A549 (cell line): ENCODE data around the gene DTNA. TPM values are rescaled to one million over a fixed set of nuclear protein-coding genes. Genes with fewer than 3 reads are reported as not detected.

Source experiments
- ATAC-seq, 2 experiments: fragments of 200-7000 bp in 1 of 2; fragments of >200 bp in 1 of 2; cut with Nextera tagmentation in 1 of 2; cut with Tn5 transposase in 1 of 2; 3 replicates each; pipeline versions ENCODE4 v1.8.0 to v1.9.1; 2018 to 2020; ENCODE audit warnings: mild to moderate bottlenecking in 1 of 2, moderate library complexity in 1 of 2
- CTCF ChIA-PET: fragments of 300-600 bp; sonication (Branson Sonifier 250); formaldehyde crosslinking; extraction: SDS; loops from one replicate; lab custom pipeline; 2021; ENCODE audit warnings: antibody characterized with exemption, inconsistent platforms; lab: Yijun Ruan, JAX
- POLR2A ChIA-PET: fragments of 350-600 bp; formaldehyde crosslinking; extraction: SDS; loops from one replicate; lab custom pipeline; 2021; ENCODE audit warnings: antibody characterized with exemption, inconsistent platforms; lab: Yijun Ruan, JAX
- DNase-seq, 2 experiments: peaks; one replicate each; pipeline versions ENCODE4 v3.0.0 to v3.0.0-alpha.2; 2011 to 2016; ENCODE audit warnings: low read depth in 1 of 2, low spot score in 1 of 2
- FAIRE-seq: peaks from 2 replicates; lab custom pipeline; 2011; peaks lifted over from hg19 to GRCh38; lab: Jason Lieb, UNC
- H3K27ac ChIP-seq, 2 experiments: fragments of >200 bp; sonication (Bioruptor Twin); formaldehyde crosslinking; 3 replicates each; pipeline ENCODE4 v1.5.1; 2016 to 2017
- H3K4me1 ChIP-seq: fragments of >200 bp; sonication (Bioruptor Twin); formaldehyde crosslinking; 3 replicates; pipeline ENCODE4 v1.6.1; 2016
- H3K4me2 ChIP-seq: fragments of >200 bp; sonication (Bioruptor Twin); formaldehyde crosslinking; 3 replicates; pipeline ENCODE4 v1.6.1; 2016
- H3K4me3 ChIP-seq: fragments of >200 bp; sonication (Bioruptor Twin); formaldehyde crosslinking; 3 replicates; pipeline ENCODE4 v1.5.1; 2016
- H3K9me3 ChIP-seq: fragments of >200 bp; sonication (Bioruptor Twin); formaldehyde crosslinking; 3 replicates; pipeline ENCODE4 v1.6.1; 2016
- BHLHE40 ChIP-seq: IDR thresholded peaks from 2 replicates; pipeline ENCODE4 v1.6.1; 2012; ENCODE audit warnings: low read depth, low read length, inconsistent platforms
- CBX8 ChIP-seq: fragments of 200-600 bp; sonication (generic); IDR thresholded peaks from 2 replicates; pipeline ENCODE4 v1.6.1; 2016
- CEBPB ChIP-seq, 2 experiments: fragments of >200 bp in 1 of 2; sonication (Bioruptor Twin) in 1 of 2; formaldehyde crosslinking in 1 of 2; IDR thresholded peaks; 2 replicates each; pipeline ENCODE4 v1.6.1; 2012 to 2016
- CHD2 ChIP-seq: fragments of 150-350 bp; IDR thresholded peaks from 2 replicates; pipeline ENCODE4 v1.6.1; 2014; ENCODE audit warnings: low read length; ENCODE audit not compliant: partially characterized antibody
- CHD4 ChIP-seq: fragments of 200-600 bp; sonication (generic); IDR thresholded peaks from 2 replicates; pipeline ENCODE4 v1.6.1; 2016; ENCODE audit warnings: antibody characterized with exemption, mild to moderate bottlenecking, borderline replicate concordance
- EHMT2 ChIP-seq: fragments of 200-600 bp; sonication (generic); IDR thresholded peaks from 2 replicates; pipeline ENCODE4 v1.6.1; 2016; ENCODE audit warnings: antibody characterized with exemption, low read depth, mild to moderate bottlenecking, moderate library complexity
- EP300 ChIP-seq, 2 experiments: fragments of >200 bp; sonication (Bioruptor Twin); formaldehyde crosslinking; IDR thresholded peaks; 2 replicates in 1 of 2; 3 replicates in 1 of 2; pipeline ENCODE4 v1.6.1; 2016 to 2017
- GATA3 ChIP-seq: IDR thresholded peaks from 2 replicates; pipeline ENCODE4 v1.6.1; 2012; ENCODE audit warnings: borderline replicate concordance
- HEYL ChIP-seq: fragments of 250-450 bp; sonication (Bioruptor Pico); IDR thresholded peaks from 2 replicates; pipeline ENCODE4 v1.8.0; 2021; ENCODE audit warnings: mild to moderate bottlenecking, moderate library complexity
- HOXA7 ChIP-seq: fragments of 250-450 bp; sonication (Bioruptor Pico); IDR thresholded peaks from 2 replicates; pipeline ENCODE4 v1.5.0; 2020; ENCODE audit warnings: mild to moderate bottlenecking, moderate library complexity
- HOXB13 ChIP-seq: fragments of 250-450 bp; sonication (Bioruptor Pico); IDR thresholded peaks from 2 replicates; pipeline ENCODE4 v1.5.0; 2020; ENCODE audit warnings: low read depth, mild to moderate bottlenecking, moderate library complexity
- NFE2L2 ChIP-seq: fragments of 150-350 bp; conservative IDR thresholded peaks from 2 replicates; pipeline ENCODE4 v1.6.1; 2014; ENCODE audit warnings: low read length
- PHF8 ChIP-seq: fragments of 200-600 bp; sonication (generic); IDR thresholded peaks from 2 replicates; pipeline ENCODE4 v1.6.1; 2016; ENCODE audit warnings: low read depth, mild to moderate bottlenecking, antibody characterized with exemption, moderate library complexity, borderline replicate concordance
- POLR2A ChIP-seq: IDR thresholded peaks from 2 replicates; pipeline ENCODE4 v1.6.1; 2012; ENCODE audit warnings: mild to moderate bottlenecking, low read length
- POLR2AphosphoS2 ChIP-seq: conservative IDR thresholded peaks from 2 replicates; pipeline ENCODE4 v1.6.1; 2012; ENCODE audit warnings: low read length, improper control_type of control experiment, inconsistent platforms
- SREBF2 ChIP-seq: fragments of 450-650 bp; IDR thresholded peaks from 2 replicates; pipeline ENCODE4 v1.6.1; 2014; ENCODE audit warnings: mild to moderate bottlenecking, moderate library complexity
- ZNF302 ChIP-seq: fragments of 250-450 bp; sonication (Bioruptor Pico); IDR thresholded peaks from 2 replicates; pipeline ENCODE4 v1.9.0; 2021; ENCODE audit warnings: inconsistent platforms, mild to moderate bottlenecking, moderate library complexity
- WGBS: methylation state at CpG from one replicate; pipeline ENCODE4 v1.1.6; 2017; ENCODE audit errors: missing lambda C conversion rate; 5-methylcytosine and 5-hydroxymethylcytosine counted together
- polyA plus RNA-seq, 4 experiments: library from polyadenylated mRNA; depleted of rRNA in 3 of 4; stranded (reverse); fragments of >200 nt; fragmentation: RNase III in 1 of 4; extraction: RNeasy Plus Mini Kit Qiagen cat#74134 plus additional on column Dnase treatment in 1 of 4; gene quantifications; 2 replicates in 3 of 4; 3 replicates in 1 of 4; pipeline ENCODE4 v1.2.3, GENCODE V29; 2011 to 2017
- TF ChIP-seq, protein P1 (sequence below): fragments of 200-600 bp; sonication (generic); IDR thresholded peaks from 2 replicates; pipeline ENCODE4 v1.6.1; 2016; ENCODE audit warnings: antibody characterized with exemption, mild to moderate bottlenecking, moderate library complexity
- TF ChIP-seq, protein P2 (sequence below): fragments of >200 bp; sonication (Bioruptor Twin); formaldehyde crosslinking; IDR thresholded peaks from 3 replicates; pipeline ENCODE4 v1.5.1; 2016
- TF ChIP-seq, protein P3 (sequence below): fragments of 250-450 bp; sonication (Bioruptor Pico); IDR thresholded peaks from 2 replicates; pipeline ENCODE4 v1.5.0; 2021; ENCODE audit warnings: mild to moderate bottlenecking, moderate library complexity, borderline replicate concordance
- TF ChIP-seq, protein P4 (sequence below): fragments of >200 bp; sonication (Bioruptor Twin); formaldehyde crosslinking; IDR thresholded peaks from 2 replicates; pipeline ENCODE4 v1.6.1; 2016
- TF ChIP-seq, protein P5 (sequence below): fragments of >200 bp; sonication (Bioruptor Twin); formaldehyde crosslinking; IDR thresholded peaks from 3 replicates; pipeline ENCODE4 v1.6.1; 2016

The DTNA gene
- polyA plus RNA-seq, 2 of the 4 experiments (the other 2 are of a cell fraction), result 0.12 TPM; not detected in 1

DNA sequence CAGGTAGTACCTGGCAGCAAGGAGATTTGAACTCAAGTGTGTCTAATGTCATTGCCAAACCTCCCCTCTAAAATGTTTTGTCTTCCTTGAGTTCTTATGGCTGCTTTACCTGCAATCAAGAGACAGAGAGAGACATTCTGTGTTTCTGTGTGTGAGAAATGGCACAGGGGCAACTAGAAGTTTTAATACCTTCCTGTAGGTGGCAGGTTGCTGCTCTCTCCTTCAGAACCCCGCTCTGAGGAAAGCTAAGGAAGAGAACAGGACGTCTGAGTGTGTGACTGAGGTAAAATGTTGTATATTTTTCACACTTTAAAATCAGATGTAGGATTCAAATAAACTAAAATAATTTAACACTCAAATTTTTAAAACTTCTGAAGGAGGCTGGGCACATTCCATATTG is 19.2 kb downstream of the DTNA start:
- CTCF ChIA-PET, result interaction anchor here (2.0 kb wide), 1 partner anchor 20 kb away, joined by 4 read pairs; no protein-coding TSS in a partner anchor
- Histone ChIP-seq H3K27ac (no peak overlapping the region), H3K4me2 (no peak overlapping the region), H3K9me3 (no peaks in the 10 kb centered on the region), H3K4me1 (no peaks in the 10 kb centered on the region)
- DNase-seq, result peak; percentile 10 to 25
- ATAC-seq, result peak; percentile 59 to 84; a peak in 4 of 6 replicates
- POLR2A ChIA-PET, result no interaction called here
- WGBS, result 12% methylated on average over 2 of the region's 2 CpGs
- TF ChIP-seq, protein P1, sequence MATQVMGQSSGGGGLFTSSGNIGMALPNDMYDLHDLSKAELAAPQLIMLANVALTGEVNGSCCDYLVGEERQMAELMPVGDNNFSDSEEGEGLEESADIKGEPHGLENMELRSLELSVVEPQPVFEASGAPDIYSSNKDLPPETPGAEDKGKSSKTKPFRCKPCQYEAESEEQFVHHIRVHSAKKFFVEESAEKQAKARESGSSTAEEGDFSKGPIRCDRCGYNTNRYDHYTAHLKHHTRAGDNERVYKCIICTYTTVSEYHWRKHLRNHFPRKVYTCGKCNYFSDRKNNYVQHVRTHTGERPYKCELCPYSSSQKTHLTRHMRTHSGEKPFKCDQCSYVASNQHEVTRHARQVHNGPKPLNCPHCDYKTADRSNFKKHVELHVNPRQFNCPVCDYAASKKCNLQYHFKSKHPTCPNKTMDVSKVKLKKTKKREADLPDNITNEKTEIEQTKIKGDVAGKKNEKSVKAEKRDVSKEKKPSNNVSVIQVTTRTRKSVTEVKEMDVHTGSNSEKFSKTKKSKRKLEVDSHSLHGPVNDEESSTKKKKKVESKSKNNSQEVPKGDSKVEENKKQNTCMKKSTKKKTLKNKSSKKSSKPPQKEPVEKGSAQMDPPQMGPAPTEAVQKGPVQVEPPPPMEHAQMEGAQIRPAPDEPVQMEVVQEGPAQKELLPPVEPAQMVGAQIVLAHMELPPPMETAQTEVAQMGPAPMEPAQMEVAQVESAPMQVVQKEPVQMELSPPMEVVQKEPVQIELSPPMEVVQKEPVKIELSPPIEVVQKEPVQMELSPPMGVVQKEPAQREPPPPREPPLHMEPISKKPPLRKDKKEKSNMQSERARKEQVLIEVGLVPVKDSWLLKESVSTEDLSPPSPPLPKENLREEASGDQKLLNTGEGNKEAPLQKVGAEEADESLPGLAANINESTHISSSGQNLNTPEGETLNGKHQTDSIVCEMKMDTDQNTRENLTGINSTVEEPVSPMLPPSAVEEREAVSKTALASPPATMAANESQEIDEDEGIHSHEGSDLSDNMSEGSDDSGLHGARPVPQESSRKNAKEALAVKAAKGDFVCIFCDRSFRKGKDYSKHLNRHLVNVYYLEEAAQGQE, result peak; percentile 60; the same call in 1 of the 2 replicates
- TF ChIP-seq, protein P2, sequence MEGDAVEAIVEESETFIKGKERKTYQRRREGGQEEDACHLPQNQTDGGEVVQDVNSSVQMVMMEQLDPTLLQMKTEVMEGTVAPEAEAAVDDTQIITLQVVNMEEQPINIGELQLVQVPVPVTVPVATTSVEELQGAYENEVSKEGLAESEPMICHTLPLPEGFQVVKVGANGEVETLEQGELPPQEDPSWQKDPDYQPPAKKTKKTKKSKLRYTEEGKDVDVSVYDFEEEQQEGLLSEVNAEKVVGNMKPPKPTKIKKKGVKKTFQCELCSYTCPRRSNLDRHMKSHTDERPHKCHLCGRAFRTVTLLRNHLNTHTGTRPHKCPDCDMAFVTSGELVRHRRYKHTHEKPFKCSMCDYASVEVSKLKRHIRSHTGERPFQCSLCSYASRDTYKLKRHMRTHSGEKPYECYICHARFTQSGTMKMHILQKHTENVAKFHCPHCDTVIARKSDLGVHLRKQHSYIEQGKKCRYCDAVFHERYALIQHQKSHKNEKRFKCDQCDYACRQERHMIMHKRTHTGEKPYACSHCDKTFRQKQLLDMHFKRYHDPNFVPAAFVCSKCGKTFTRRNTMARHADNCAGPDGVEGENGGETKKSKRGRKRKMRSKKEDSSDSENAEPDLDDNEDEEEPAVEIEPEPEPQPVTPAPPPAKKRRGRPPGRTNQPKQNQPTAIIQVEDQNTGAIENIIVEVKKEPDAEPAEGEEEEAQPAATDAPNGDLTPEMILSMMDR, result peak; percentile 36; the same call in 2 of the 3 replicates
- no peak for TF ChIP-seq ZNF302
- TF ChIP-seq POLR2A, result no peak
- TF ChIP-seq, protein P3, sequence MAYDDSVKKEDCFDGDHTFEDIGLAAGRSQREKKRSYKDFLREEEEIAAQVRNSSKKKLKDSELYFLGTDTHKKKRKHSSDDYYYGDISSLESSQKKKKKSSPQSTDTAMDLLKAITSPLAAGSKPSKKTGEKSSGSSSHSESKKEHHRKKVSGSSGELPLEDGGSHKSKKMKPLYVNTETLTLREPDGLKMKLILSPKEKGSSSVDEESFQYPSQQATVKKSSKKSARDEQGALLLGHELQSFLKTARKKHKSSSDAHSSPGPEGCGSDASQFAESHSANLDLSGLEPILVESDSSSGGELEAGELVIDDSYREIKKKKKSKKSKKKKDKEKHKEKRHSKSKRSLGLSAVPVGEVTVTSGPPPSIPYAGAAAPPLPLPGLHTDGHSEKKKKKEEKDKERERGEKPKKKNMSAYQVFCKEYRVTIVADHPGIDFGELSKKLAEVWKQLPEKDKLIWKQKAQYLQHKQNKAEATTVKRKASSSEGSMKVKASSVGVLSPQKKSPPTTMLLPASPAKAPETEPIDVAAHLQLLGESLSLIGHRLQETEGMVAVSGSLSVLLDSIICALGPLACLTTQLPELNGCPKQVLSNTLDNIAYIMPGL (CRISPR knock-in tag), result no peak
- no peak for TF ChIP-seq NFE2L2
- TF ChIP-seq EHMT2, result no peak
- TF ChIP-seq, all 56 proteins: peak for 2
- no peak for FAIRE-seq
- H3K4me3 ChIP-seq, result no peak overlapping the region

DNA sequence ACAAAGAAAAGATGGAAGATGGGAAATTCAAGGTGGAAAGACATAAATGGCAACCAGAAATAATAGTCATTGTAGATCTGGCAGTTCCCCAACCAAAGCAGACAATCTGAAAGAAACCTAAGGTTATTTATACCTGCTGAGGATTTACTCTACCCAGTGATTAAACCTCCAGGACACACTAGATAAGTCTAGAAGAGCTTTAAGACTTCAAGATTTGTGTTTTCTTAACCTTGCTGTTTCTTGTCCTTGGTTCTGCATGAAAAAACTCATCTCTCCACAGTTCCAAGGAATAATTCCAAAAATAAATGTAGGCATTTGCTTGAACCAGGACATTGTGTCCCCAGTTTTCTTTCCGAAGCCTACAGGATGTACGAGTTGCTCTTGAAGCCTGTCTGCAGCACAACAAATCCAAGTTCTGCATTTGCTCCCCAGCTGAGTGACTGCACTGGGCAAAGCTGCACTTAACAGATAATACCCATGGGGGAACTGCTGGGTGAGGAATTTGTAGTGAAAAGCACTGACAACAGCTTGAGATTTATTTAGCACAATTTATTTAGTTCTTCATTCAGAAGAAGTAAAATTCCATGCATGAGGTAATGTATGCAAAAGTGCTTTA is 19.8 kb downstream of the DTNA start:
- Histone ChIP-seq H3K4me3 (no peak overlapping the region), H3K27ac (no peak overlapping the region), H3K4me2 (no peak overlapping the region), H3K4me1 (no peaks in the 10 kb centered on the region), H3K9me3 (no peaks in the 10 kb centered on the region)
- WGBS, result 0% methylated on average over 2 of the region's 2 CpGs
- ChIA-PET CTCF (interaction anchor here (2.0 kb wide), 1 partner anchor 21 kb away, joined by 4 read pairs; no protein-coding TSS in a partner anchor), POLR2A (no interaction called here)
- DNase-seq, result no peak
- ATAC-seq, result no peak
- TF ChIP-seq BHLHE40, result no peak
- no peak for TF ChIP-seq CEBPB (IDR thresholded peaks at IDR 0.05)
- no peak for TF ChIP-seq HEYL (CRISPR knock-in tag)
- TF ChIP-seq, protein P4, sequence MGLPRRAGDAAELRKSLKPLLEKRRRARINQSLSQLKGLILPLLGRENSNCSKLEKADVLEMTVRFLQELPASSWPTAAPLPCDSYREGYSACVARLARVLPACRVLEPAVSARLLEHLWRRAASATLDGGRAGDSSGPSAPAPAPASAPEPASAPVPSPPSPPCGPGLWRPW, result no peak
- FAIRE-seq, result no peak

DNA sequence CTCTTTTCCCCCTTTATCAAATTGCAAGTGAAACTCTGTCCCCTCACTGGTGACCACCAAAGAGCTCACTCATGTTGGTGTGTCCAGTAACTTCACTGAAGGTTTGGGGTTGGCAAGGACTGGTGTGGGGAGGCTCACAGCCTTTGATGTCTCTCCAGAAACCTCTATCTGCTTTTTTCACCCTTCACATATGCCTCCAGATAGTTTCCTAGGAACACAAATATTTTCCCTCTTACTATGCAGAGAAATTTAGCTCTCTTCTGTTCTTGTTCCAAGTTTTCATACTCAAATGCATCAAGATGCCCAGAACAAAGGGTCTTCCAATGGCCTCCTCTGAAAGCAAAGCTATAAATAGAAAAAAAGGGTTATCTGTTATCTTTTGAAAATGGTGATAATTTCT is 20.7 kb downstream of the DTNA start:
- ATAC-seq, result no peak
- Histone ChIP-seq H3K9me3 (no peaks in the 10 kb centered on the region), H3K4me3 (no peak overlapping the region), H3K4me1 (no peaks in the 10 kb centered on the region), H3K4me2 (no peak overlapping the region), H3K27ac (no peak overlapping the region)
- ChIA-PET CTCF (interaction anchor here (2.0 kb wide), 1 partner anchor 22 kb away, joined by 4 read pairs; no protein-coding TSS in a partner anchor), POLR2A (no interaction called here)
- no peak for DNase-seq
- FAIRE-seq, result no peak
- TF ChIP-seq CHD2, result no peak
- TF ChIP-seq SREBF2, result no peak
- TF ChIP-seq CHD4, result no peak
- TF ChIP-seq GATA3, result no peak
- TF ChIP-seq PHF8, result no peak
- TF ChIP-seq CBX8, result no peak
- TF ChIP-seq, protein P2, result no peak
- TF ChIP-seq, protein P5, sequence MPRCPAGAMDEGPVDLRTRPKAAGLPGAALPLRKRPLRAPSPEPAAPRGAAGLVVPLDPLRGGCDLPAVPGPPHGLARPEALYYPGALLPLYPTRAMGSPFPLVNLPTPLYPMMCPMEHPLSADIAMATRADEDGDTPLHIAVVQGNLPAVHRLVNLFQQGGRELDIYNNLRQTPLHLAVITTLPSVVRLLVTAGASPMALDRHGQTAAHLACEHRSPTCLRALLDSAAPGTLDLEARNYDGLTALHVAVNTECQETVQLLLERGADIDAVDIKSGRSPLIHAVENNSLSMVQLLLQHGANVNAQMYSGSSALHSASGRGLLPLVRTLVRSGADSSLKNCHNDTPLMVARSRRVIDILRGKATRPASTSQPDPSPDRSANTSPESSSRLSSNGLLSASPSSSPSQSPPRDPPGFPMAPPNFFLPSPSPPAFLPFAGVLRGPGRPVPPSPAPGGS, result no peak
- TF ChIP-seq HOXB13 (CRISPR knock-in tag), result no peak
- TF ChIP-seq POLR2A, result no peak
- TF ChIP-seq HOXA7 (CRISPR knock-in tag), result no peak
- no peak for TF ChIP-seq HEYL (CRISPR knock-in tag)
- TF ChIP-seq POLR2AphosphoS2, result no peak
- no peak for TF ChIP-seq EP300 (IDR thresholded peaks at IDR 0.05)
